Panc1 (cell line): ENCODE measurements around the gene KCNQ1.

Experiments
- REST ChIP-seq, 2 experiments: IDR thresholded peaks; 2 replicates each; pipeline ENCODE4 v1.6.1; 2011 to 2012; ENCODE audit warnings: low read depth in 2 of 2, control low read depth in 1 of 2, low read length in 1 of 2, mild to moderate bottlenecking in 1 of 2, moderate library complexity in 1 of 2; ENCODE audit not compliant: insufficient read depth in 1 of 2
- TF ChIP-seq, protein P1 (sequence below): fragments of 450-650 bp; IDR thresholded peaks from 2 replicates; pipeline ENCODE4 v1.5.1; 2017; ENCODE audit warnings: mild to moderate bottlenecking

DNA sequence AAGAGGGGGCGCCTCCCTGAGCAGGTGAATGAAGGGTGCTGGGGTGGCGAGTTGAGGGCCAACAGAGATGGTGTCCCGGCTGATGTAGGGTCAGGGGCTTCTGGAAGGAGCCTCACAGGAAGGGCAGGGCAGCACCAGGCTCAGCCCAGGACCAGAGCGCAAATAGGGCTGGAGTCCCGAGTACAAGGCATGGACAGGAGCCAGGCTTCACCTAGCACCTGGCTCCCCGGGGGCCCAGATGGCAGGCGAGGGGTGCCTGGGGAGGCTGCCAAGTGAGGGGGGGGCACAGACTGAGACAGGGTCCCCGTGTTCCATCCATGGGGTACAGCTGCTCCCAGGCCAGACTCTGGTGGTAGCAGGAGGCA lies 105.8 kb downstream of the KCNQ1 start:
- TF ChIP-seq, protein P1, sequence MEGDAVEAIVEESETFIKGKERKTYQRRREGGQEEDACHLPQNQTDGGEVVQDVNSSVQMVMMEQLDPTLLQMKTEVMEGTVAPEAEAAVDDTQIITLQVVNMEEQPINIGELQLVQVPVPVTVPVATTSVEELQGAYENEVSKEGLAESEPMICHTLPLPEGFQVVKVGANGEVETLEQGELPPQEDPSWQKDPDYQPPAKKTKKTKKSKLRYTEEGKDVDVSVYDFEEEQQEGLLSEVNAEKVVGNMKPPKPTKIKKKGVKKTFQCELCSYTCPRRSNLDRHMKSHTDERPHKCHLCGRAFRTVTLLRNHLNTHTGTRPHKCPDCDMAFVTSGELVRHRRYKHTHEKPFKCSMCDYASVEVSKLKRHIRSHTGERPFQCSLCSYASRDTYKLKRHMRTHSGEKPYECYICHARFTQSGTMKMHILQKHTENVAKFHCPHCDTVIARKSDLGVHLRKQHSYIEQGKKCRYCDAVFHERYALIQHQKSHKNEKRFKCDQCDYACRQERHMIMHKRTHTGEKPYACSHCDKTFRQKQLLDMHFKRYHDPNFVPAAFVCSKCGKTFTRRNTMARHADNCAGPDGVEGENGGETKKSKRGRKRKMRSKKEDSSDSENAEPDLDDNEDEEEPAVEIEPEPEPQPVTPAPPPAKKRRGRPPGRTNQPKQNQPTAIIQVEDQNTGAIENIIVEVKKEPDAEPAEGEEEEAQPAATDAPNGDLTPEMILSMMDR: no peak
- TF ChIP-seq REST (IDR thresholded peaks at IDR 0.05; ENCODE audit: insufficient read depth in 1 of 2, low read depth in 2 of 2, low read length in 1 of 2): no peak
